ENCODE results near the gene PEX12. TPM values are rescaled to one million over a fixed set of nuclear protein-coding genes. Genes with fewer than 3 reads are reported as not detected.

PEX12 gene
- total RNA-seq, 1 donor from 2014 or later, result 4.7 TPM

DNA sequence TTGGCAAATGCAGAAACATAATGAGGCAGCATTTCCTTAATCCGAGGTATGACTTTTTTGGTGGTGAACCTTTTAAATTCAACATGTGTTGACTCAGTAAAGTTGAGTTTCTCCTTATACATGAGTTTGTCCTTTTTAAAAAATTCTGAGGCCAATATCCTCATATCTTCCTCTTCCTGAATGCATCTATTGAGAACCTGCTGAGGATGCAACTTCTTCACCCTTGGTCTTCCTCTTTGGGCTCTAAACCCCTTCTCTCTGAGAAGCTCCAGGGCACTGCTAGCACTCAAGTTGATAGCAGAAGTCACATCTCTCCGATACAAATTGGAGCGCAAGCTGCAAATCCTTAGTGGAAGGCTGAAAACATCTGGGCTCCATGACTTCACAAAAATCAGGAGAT is 21.0 kb downstream of the PEX12 start:
- no peak overlapping the region for H3K9ac ChIP-seq (ENCODE audit: low read depth in 1 of 3, low read length in 3 of 3)
- H3K27me3 ChIP-seq (ENCODE audit: control insufficient read depth in 3 of 3, insufficient read depth in 3 of 3, low read length in 3 of 3), result peaks cover 2 to 9% (median 6%) of the 10 kb centered on the region in 3 donors
- H3K9me3 ChIP-seq (ENCODE audit: control insufficient read depth in 3 of 3, low read length in 3 of 3), result no peaks in the 10 kb centered on the region
- H3K4me1 ChIP-seq (ENCODE audit: control insufficient read depth in 3 of 3, insufficient read depth in 3 of 3, low read length in 3 of 3), result no peaks in the 10 kb centered on the region
- no peaks in the 10 kb centered on the region for H3K36me3 ChIP-seq (ENCODE audit: control insufficient read depth in 3 of 3, insufficient read depth in 3 of 3, low read length in 3 of 3)
- no peak overlapping the region for H3K27ac ChIP-seq (ENCODE audit: low read depth, low read length)
- H3K4me3 ChIP-seq (ENCODE audit: low read length in 3 of 3), result no peak overlapping the region

DNA sequence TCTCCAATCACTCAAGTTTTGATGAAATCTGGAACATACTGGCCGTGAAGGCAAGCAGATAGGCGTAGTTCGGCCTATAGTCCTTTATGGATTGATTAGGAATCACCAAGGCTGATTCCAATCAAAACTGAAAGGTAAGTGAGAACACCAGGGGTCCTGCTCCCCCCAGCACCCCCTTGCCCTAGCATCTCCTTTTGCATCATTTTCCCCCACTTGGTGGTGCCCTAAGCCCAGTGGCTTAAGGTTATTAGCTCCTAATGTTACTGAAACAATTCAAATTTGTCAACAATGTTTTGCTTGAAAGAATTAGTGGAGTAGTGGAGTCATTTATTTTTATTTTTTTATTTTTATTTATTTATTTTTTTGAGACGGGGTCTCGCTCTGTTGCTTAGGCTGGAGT is 22.7 kb downstream of the PEX12 start:
- no peaks in the 10 kb centered on the region for H3K9me3 ChIP-seq (ENCODE audit: control insufficient read depth in 3 of 3, low read length in 3 of 3)
- no peak overlapping the region for H3K9ac ChIP-seq (ENCODE audit: low read depth in 1 of 3, low read length in 3 of 3)
- H3K4me1 ChIP-seq (ENCODE audit: control insufficient read depth in 3 of 3, insufficient read depth in 3 of 3, low read length in 3 of 3), result no peaks in the 10 kb centered on the region
- H3K27me3 ChIP-seq (ENCODE audit: control insufficient read depth in 3 of 3, insufficient read depth in 3 of 3, low read length in 3 of 3), result peaks cover 2 to 10% (median 9%) of the 10 kb centered on the region in 3 donors
- H3K27ac ChIP-seq (ENCODE audit: low read depth, low read length), result no peak overlapping the region
- H3K36me3 ChIP-seq (ENCODE audit: control insufficient read depth in 3 of 3, insufficient read depth in 3 of 3, low read length in 3 of 3), result no peaks in the 10 kb centered on the region
- no peak overlapping the region for H3K4me3 ChIP-seq (ENCODE audit: low read length in 3 of 3)

DNA sequence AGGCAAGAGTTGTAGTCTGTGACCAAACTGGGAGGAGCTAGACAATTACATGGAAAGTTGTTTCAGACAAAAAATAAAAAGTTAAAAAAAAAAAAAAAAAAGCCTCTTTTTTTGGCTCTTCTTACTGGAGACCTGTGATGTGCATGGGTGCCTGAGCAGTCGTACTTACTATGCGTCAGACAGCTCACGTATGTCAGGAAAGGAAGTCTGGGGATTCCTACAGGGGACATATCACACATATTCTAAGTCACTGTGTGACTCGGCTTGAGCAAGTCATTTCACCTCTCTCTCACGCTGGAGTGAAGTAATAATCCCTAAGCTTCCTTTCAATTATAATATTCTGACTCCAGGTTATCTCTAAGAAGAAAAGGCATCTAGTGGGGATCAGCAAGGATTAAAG is 23.7 kb downstream of the PEX12 start:
- Histone ChIP-seq H3K4me1 (ENCODE audit: control insufficient read depth in 3 of 3, insufficient read depth in 3 of 3, low read length in 3 of 3) (no peaks in the 10 kb centered on the region), H3K36me3 (ENCODE audit: control insufficient read depth in 3 of 3, insufficient read depth in 3 of 3, low read length in 3 of 3) (no peaks in the 10 kb centered on the region), H3K9me3 (ENCODE audit: control insufficient read depth in 3 of 3, low read length in 3 of 3) (no peaks in the 10 kb centered on the region), H3K27ac (ENCODE audit: low read depth, low read length) (no peak overlapping the region), H3K4me3 (ENCODE audit: low read length in 3 of 3) (no peak overlapping the region), H3K9ac (ENCODE audit: low read depth in 1 of 3, low read length in 3 of 3) (no peak overlapping the region), H3K27me3 (ENCODE audit: control insufficient read depth in 3 of 3, insufficient read depth in 3 of 3, low read length in 3 of 3) (peaks cover 2 to 10% (median 9%) of the 10 kb centered on the region in 3 donors)

DNA sequence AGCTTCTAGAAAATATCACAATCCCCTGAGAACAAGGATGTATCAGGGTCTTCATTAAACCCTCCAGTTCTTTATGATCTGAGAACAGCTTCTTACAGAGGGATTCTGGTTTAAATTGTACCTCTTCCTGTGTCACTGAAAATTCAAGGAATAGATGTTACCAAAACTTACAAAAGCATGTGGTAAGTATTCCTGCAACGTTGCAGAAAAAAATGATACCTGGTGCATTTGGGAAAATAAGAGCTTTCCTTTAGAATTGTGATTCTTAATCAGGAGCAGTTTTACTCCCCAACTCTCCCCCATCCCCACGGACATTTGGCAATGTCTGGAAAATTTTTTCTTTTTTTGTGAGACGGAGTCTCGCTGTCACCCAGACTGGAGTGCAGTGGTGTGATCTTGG is 25.1 kb downstream of the PEX12 start:
- H3K36me3 ChIP-seq (ENCODE audit: control insufficient read depth in 3 of 3, insufficient read depth in 3 of 3, low read length in 3 of 3), result no peaks in the 10 kb centered on the region
- no peak overlapping the region for H3K27ac ChIP-seq (ENCODE audit: low read depth, low read length)
- H3K4me1 ChIP-seq (ENCODE audit: control insufficient read depth in 3 of 3, insufficient read depth in 3 of 3, low read length in 3 of 3), result no peaks in the 10 kb centered on the region
- H3K27me3 ChIP-seq (ENCODE audit: control insufficient read depth in 3 of 3, insufficient read depth in 3 of 3, low read length in 3 of 3), result peaks cover 2 to 12% (median 9%) of the 10 kb centered on the region in 3 donors
- H3K9ac ChIP-seq (ENCODE audit: low read depth in 1 of 3, low read length in 3 of 3), result no peak overlapping the region
- no peaks in the 10 kb centered on the region for H3K9me3 ChIP-seq (ENCODE audit: control insufficient read depth in 3 of 3, low read length in 3 of 3)
- H3K4me3 ChIP-seq (ENCODE audit: low read length in 3 of 3), result no peak overlapping the region

DNA sequence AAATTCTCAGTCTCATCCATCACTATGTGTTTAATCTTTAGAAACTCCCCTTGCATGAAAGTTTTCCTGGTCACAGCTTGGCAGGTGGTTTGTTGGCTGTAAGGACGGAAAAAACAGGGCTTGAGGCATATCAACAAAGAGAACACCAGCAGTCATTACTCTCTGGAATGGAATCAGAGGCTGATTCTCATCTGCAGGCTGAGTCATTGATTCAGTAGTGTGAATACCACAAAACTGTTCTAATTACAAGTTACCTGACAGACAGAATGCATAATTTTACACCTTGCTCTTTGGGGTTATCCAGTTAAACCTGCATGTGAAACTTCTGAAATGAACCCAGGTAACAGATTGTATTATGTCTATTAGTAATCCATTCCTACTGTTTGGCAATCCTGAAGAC is 29.4 kb downstream of the PEX12 start:
- H3K36me3 ChIP-seq (ENCODE audit: control insufficient read depth in 3 of 3, insufficient read depth in 3 of 3, low read length in 3 of 3), result no peaks in the 10 kb centered on the region
- no peaks in the 10 kb centered on the region for H3K4me1 ChIP-seq (ENCODE audit: control insufficient read depth in 3 of 3, insufficient read depth in 3 of 3, low read length in 3 of 3)
- H3K9ac ChIP-seq (ENCODE audit: low read depth in 1 of 3, low read length in 3 of 3), result no peak overlapping the region
- H3K9me3 ChIP-seq (ENCODE audit: control insufficient read depth in 3 of 3, low read length in 3 of 3), result no peaks in the 10 kb centered on the region
- H3K27me3 ChIP-seq (ENCODE audit: control insufficient read depth in 3 of 3, insufficient read depth in 3 of 3, low read length in 3 of 3), result peaks cover 0 to 10% (median 0%) of the 10 kb centered on the region in 3 donors
- no peak overlapping the region for H3K4me3 ChIP-seq (ENCODE audit: low read length in 3 of 3)
- no peak overlapping the region for H3K27ac ChIP-seq (ENCODE audit: low read depth, low read length)

- Histone ChIP-seq H3K4me3 (ENCODE audit: low read length in 3 of 3) (no peak overlapping the region), H3K9ac (ENCODE audit: low read depth in 1 of 3, low read length in 3 of 3) (no peak overlapping the region), H3K36me3 (ENCODE audit: control insufficient read depth in 3 of 3, insufficient read depth in 3 of 3, low read length in 3 of 3) (no peaks in the 10 kb centered on the region), H3K9me3 (ENCODE audit: control insufficient read depth in 3 of 3, low read length in 3 of 3) (no peaks in the 10 kb centered on the region), H3K27me3 (ENCODE audit: control insufficient read depth in 3 of 3, insufficient read depth in 3 of 3, low read length in 3 of 3) (peaks cover 0 to 10% (median 0%) of the 10 kb centered on the region in 3 donors), H3K27ac (ENCODE audit: low read depth, low read length) (no peak overlapping the region), H3K4me1 (ENCODE audit: control insufficient read depth in 3 of 3, insufficient read depth in 3 of 3, low read length in 3 of 3) (no peaks in the 10 kb centered on the region)
Measured at GRCh38 chr17:35548208-35548810, 30.1 kb downstream of the PEX12 start.

- Histone ChIP-seq H3K9me3 (ENCODE audit: control insufficient read depth in 3 of 3, low read length in 3 of 3) (no peaks in the 10 kb centered on the region), H3K27ac (ENCODE audit: low read depth, low read length) (no peak overlapping the region), H3K4me1 (ENCODE audit: control insufficient read depth in 3 of 3, insufficient read depth in 3 of 3, low read length in 3 of 3) (no peaks in the 10 kb centered on the region), H3K36me3 (ENCODE audit: control insufficient read depth in 3 of 3, insufficient read depth in 3 of 3, low read length in 3 of 3) (no peaks in the 10 kb centered on the region), H3K27me3 (ENCODE audit: control insufficient read depth in 3 of 3, insufficient read depth in 3 of 3, low read length in 3 of 3) (peaks cover 0 to 7% (median 0%) of the 10 kb centered on the region in 3 donors), H3K9ac (ENCODE audit: low read depth in 1 of 3, low read length in 3 of 3) (no peak overlapping the region), H3K4me3 (ENCODE audit: low read length in 3 of 3) (no peak overlapping the region)
Measured at GRCh38 chr17:35546487-35546886, 31.9 kb downstream of the PEX12 start.

DNA sequence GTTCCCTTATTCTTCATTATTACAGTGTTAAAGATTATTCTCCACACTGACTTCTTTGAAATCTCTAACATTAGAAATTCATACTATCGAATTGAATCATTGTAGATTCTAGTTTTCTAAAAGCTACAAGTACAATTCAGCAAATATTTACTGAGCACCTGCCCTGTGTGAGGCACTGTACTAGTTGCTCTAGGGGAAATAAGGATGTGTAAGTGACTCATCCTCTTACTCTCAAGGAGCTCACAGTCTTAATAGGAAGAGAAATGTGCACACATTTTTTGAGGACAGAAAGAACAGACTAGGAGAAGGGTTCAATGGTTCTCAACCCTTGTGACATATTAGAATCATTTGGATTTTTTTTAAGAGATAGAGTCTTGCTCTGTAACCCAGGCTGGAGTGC is 33.2 kb downstream of the PEX12 start:
- H3K9me3 ChIP-seq (ENCODE audit: control insufficient read depth in 3 of 3, low read length in 3 of 3), result no peaks in the 10 kb centered on the region
- no peaks in the 10 kb centered on the region for H3K36me3 ChIP-seq (ENCODE audit: control insufficient read depth in 3 of 3, insufficient read depth in 3 of 3, low read length in 3 of 3)
- H3K27ac ChIP-seq (ENCODE audit: low read depth, low read length), result no peak overlapping the region
- H3K4me3 ChIP-seq (ENCODE audit: low read length in 3 of 3), result no peak overlapping the region
- peaks cover 0 to 4% (median 0%) of the 10 kb centered on the region in 3 donors for H3K27me3 ChIP-seq (ENCODE audit: control insufficient read depth in 3 of 3, insufficient read depth in 3 of 3, low read length in 3 of 3)
- H3K4me1 ChIP-seq (ENCODE audit: control insufficient read depth in 3 of 3, insufficient read depth in 3 of 3, low read length in 3 of 3), result no peaks in the 10 kb centered on the region
- H3K9ac ChIP-seq (ENCODE audit: low read depth in 1 of 3, low read length in 3 of 3), result no peak overlapping the region

- no peaks in the 10 kb centered on the region for H3K36me3 ChIP-seq (ENCODE audit: control insufficient read depth in 3 of 3, insufficient read depth in 3 of 3, low read length in 3 of 3)
- H3K4me1 ChIP-seq (ENCODE audit: control insufficient read depth in 3 of 3, insufficient read depth in 3 of 3, low read length in 3 of 3), result peaks cover 0 to 5% (median 0%) of the 10 kb centered on the region in 3 donors
- H3K9me3 ChIP-seq (ENCODE audit: control insufficient read depth in 3 of 3, low read length in 3 of 3), result no peaks in the 10 kb centered on the region
- peaks cover 0 to 4% (median 0%) of the 10 kb centered on the region in 3 donors for H3K27me3 ChIP-seq (ENCODE audit: control insufficient read depth in 3 of 3, insufficient read depth in 3 of 3, low read length in 3 of 3)
- H3K9ac ChIP-seq (ENCODE audit: low read depth in 1 of 3, low read length in 3 of 3), result no peak overlapping the region
- H3K27ac ChIP-seq (ENCODE audit: low read depth, low read length), result no peak overlapping the region
- H3K4me3 ChIP-seq (ENCODE audit: low read length in 3 of 3), result no peak overlapping the region
Measured at GRCh38 chr17:35543856-35544255, 34.5 kb downstream of the PEX12 start.

GRCh38 chr17:35542990-35543389 is 35.4 kb downstream of the PEX12 start:
- H3K27me3 ChIP-seq (ENCODE audit: control insufficient read depth in 3 of 3, insufficient read depth in 3 of 3, low read length in 3 of 3), result no peaks in the 10 kb centered on the region
- H3K27ac ChIP-seq (ENCODE audit: low read depth, low read length), result no peak overlapping the region
- no peaks in the 10 kb centered on the region for H3K9me3 ChIP-seq (ENCODE audit: control insufficient read depth in 3 of 3, low read length in 3 of 3)
- H3K36me3 ChIP-seq (ENCODE audit: control insufficient read depth in 3 of 3, insufficient read depth in 3 of 3, low read length in 3 of 3), result no peaks in the 10 kb centered on the region
- H3K9ac ChIP-seq (ENCODE audit: low read depth in 1 of 3, low read length in 3 of 3), result no peak overlapping the region
- H3K4me3 ChIP-seq (ENCODE audit: low read length in 3 of 3), result no peak overlapping the region
- H3K4me1 ChIP-seq (ENCODE audit: control insufficient read depth in 3 of 3, insufficient read depth in 3 of 3, low read length in 3 of 3), result peaks cover 0 to 10% (median 0%) of the 10 kb centered on the region in 3 donors
